Myocyte (in vitro differentiated cells): Measurements from ENCODE around the gene SF3B3. TPM values are rescaled to one million over a fixed set of nuclear protein-coding genes. Genes with fewer than 3 reads are reported as not detected.
A peak's percentile ranks its signal among the peaks of the same experiment; 100 is the strongest.
"Not testable (repeated sequence)": the region's sequence is repeated elsewhere in the genome, so short reads cannot be mapped to it uniquely, and the experiment has no call there.

Experiments used
- DNase-seq: peaks from one replicate; pipeline ENCODE4 v3.0.0-alpha.2; 2012; ENCODE audit warnings: low read depth
- total RNA-seq: library from RNA; depleted of rRNA; stranded (reverse); fragments of >200 nt; gene quantifications from 2 replicates; pipeline ENCODE4 v1.2.3, GENCODE V29; 2014

SF3B3 gene
- total RNA-seq, 1 donor from 2014 or later, result 133 TPM

GRCh38 chr16:70510216-70510615 is 13.4 kb upstream of the SF3B3 start:
- no peak for DNase-seq

GRCh38 chr16:70511833-70512232 is 11.8 kb upstream of the SF3B3 start:
- no peak for DNase-seq

GRCh38 chr16:70512456-70512855 is 11.2 kb upstream of the SF3B3 start:
- DNase-seq, result no peak

GRCh38 chr16:70520612-70521297 is 2.9 kb upstream of the SF3B3 start:
- DNase-seq, result no peak

- no peak for DNase-seq
These were observed 1.2 kb upstream of the SF3B3 start for GRCh38 chr16:70522216-70523075.

- peak; percentile 90 for DNase-seq
These were observed 407 bp upstream of the SF3B3 start, which contains the start of gene COG4 for GRCh38 chr16:70523076-70523742. COG4 (minus strand) TSS chr16:70523554; CDS start chr16:70523543, 11 bp downstream.

GRCh38 chr16:70524399-70524825 is 796 bp downstream of the SF3B3 start:
- DNase-seq, result not testable (repeated sequence)

- no peak for DNase-seq
These were observed 2.8 kb downstream of the SF3B3 start for GRCh38 chr16:70526403-70526802.

- DNase-seq, result no peak
These were observed 3.8 kb downstream of the SF3B3 start for GRCh38 chr16:70527315-70527996.

- DNase-seq, result peak; percentile 67
These were observed 5.6 kb downstream of the SF3B3 start for GRCh38 chr16:70529051-70529777.

GRCh38 chr16:70529954-70530353 is 6.3 kb downstream of the SF3B3 start:
- DNase-seq, result not testable (repeated sequence)

- no peak for DNase-seq
These were observed 11.4 kb downstream of the SF3B3 start for GRCh38 chr16:70534971-70535370.

GRCh38 chr16:70540994-70541393 is 17.4 kb downstream of the SF3B3 start:
- DNase-seq, result no peak

- DNase-seq, result no peak
These were observed 20.9 kb downstream of the SF3B3 start for GRCh38 chr16:70544548-70544947.

GRCh38 chr16:70548936-70549335 is 25.3 kb downstream of the SF3B3 start:
- no peak for DNase-seq

- DNase-seq, result no peak
These were observed 26.5 kb downstream of the SF3B3 start for GRCh38 chr16:70550082-70550481.

- no peak for DNase-seq
These were observed 28.2 kb downstream of the SF3B3 start for GRCh38 chr16:70551788-70552187.

- DNase-seq, result no peak
These were observed 29.1 kb downstream of the SF3B3 start for GRCh38 chr16:70552675-70553074.

GRCh38 chr16:70553645-70554044 is 30.0 kb downstream of the SF3B3 start:
- DNase-seq, result peak; percentile 25

- no peak for DNase-seq
These were observed 32.4 kb downstream of the SF3B3 start for GRCh38 chr16:70556063-70556462.

- DNase-seq, result no peak
These were observed 38.0 kb downstream of the SF3B3 start for GRCh38 chr16:70561623-70562022.
